ENCODE results near the gene POLR2L.
A peak's percentile ranks its signal among the peaks of the same experiment; 100 is the strongest.

Gene POLR2L

GRCh38 chr11:812390-812789 is 29.9 kb downstream of the POLR2L start:
- Histone ChIP-seq H3K4me3 (ENCODE audit: low read length) (no peak overlapping the region), H3K9ac (ENCODE audit: low read depth, low read length) (no peak overlapping the region; the same call in 1 of the 2 replicates), H3K36me3 (ENCODE audit: insufficient read depth, low read length) (peaks cover 35% of the 10 kb centered on the region), H3K27ac (ENCODE audit: low read depth, low read length) (no peak overlapping the region), H3K27me3 (ENCODE audit: insufficient read depth, low read length) (no peaks in the 10 kb centered on the region), H3K9me3 (ENCODE audit: insufficient read depth, low read depth, low read length) (no peaks in the 10 kb centered on the region), H3K4me1 (ENCODE audit: insufficient read depth, low read length) (peaks cover 6% of the 10 kb centered on the region)
- WGBS, result 97% methylated on average over 3 of the region's 3 CpGs

- Histone ChIP-seq H3K4me1 (ENCODE audit: insufficient read depth, low read length) (peaks cover 6% of the 10 kb centered on the region), H3K4me3 (ENCODE audit: low read length) (peak overlapping the region; percentile 98), H3K27me3 (ENCODE audit: insufficient read depth, low read length) (no peaks in the 10 kb centered on the region), H3K9me3 (ENCODE audit: insufficient read depth, low read depth, low read length) (no peaks in the 10 kb centered on the region), H3K36me3 (ENCODE audit: insufficient read depth, low read length) (peaks cover 35% of the 10 kb centered on the region), H3K9ac (ENCODE audit: low read depth, low read length) (peak overlapping the region; percentile 99), H3K27ac (ENCODE audit: low read depth, low read length) (peak overlapping the region; percentile 98)
- WGBS, result 91% methylated on average over 13 of the region's 14 CpGs
These were observed 30.7 kb downstream of the POLR2L start for GRCh38 chr11:811446-812245.

- Histone ChIP-seq H3K9me3 (ENCODE audit: insufficient read depth, low read depth, low read length) (no peaks in the 10 kb centered on the region), H3K36me3 (ENCODE audit: insufficient read depth, low read length) (peaks cover 34% of the 10 kb centered on the region), H3K9ac (ENCODE audit: low read depth, low read length) (peak overlapping the region; percentile 99), H3K4me1 (ENCODE audit: insufficient read depth, low read length) (peaks cover 6% of the 10 kb centered on the region), H3K27me3 (ENCODE audit: insufficient read depth, low read length) (no peaks in the 10 kb centered on the region), H3K27ac (ENCODE audit: low read depth, low read length) (peak overlapping the region; percentile 98), H3K4me3 (ENCODE audit: low read length) (peak overlapping the region; percentile 98)
- under 1% methylated on average over 55 of the region's 55 CpGs for WGBS
These were observed 32.2 kb downstream of the POLR2L start for GRCh38 chr11:810040-810567.

- Histone ChIP-seq H3K4me1 (ENCODE audit: insufficient read depth, low read length) (peaks cover 6% of the 10 kb centered on the region), H3K9ac (ENCODE audit: low read depth, low read length) (peak within 1 kb of the TSS; percentile 99), H3K36me3 (ENCODE audit: insufficient read depth, low read length) (peaks cover 32% of the 10 kb centered on the region), H3K27ac (ENCODE audit: low read depth, low read length) (peak within 1 kb of the TSS; percentile 98), H3K9me3 (ENCODE audit: insufficient read depth, low read depth, low read length) (no peaks in the 10 kb centered on the region), H3K27me3 (ENCODE audit: insufficient read depth, low read length) (no peaks in the 10 kb centered on the region), H3K4me3 (ENCODE audit: low read length) (peak within 1 kb of the TSS; percentile 98)
- WGBS, result under 1% methylated on average over 81 of the region's 81 CpGs
These were observed 32.9 kb downstream of the POLR2L start, which contains the start of gene RPLP2 for GRCh38 chr11:809287-810039. TSS of gene RPLP2 (plus strand) at chr11:809967. CDS start at chr11:810235, 268 bp downstream.

GRCh38 chr11:808427-809286 is 33.7 kb downstream of the POLR2L start:
- no peaks in the 10 kb centered on the region for H3K27me3 ChIP-seq (ENCODE audit: insufficient read depth, low read length)
- WGBS, result 36% methylated on average over 36 of the region's 36 CpGs
- H3K27ac ChIP-seq (ENCODE audit: low read depth, low read length), result peak overlapping the region; percentile 98
- peaks cover 31% of the 10 kb centered on the region for H3K36me3 ChIP-seq (ENCODE audit: insufficient read depth, low read length)
- peaks cover 6% of the 10 kb centered on the region for H3K4me1 ChIP-seq (ENCODE audit: insufficient read depth, low read length)
- H3K9ac ChIP-seq (ENCODE audit: low read depth, low read length), result peak overlapping the region; percentile 99
- H3K4me3 ChIP-seq (ENCODE audit: low read length), result peak overlapping the region; percentile 98
- no peaks in the 10 kb centered on the region for H3K9me3 ChIP-seq (ENCODE audit: insufficient read depth, low read depth, low read length)

- Histone ChIP-seq H3K27ac (ENCODE audit: low read depth, low read length) (peak overlapping the region; percentile 52; the same call in 1 of the 2 replicates), H3K9ac (ENCODE audit: low read depth, low read length) (peak overlapping the region; percentile 70), H3K4me3 (ENCODE audit: low read length) (peak overlapping the region; percentile 71), H3K9me3 (ENCODE audit: insufficient read depth, low read depth, low read length) (no peaks in the 10 kb centered on the region), H3K4me1 (ENCODE audit: insufficient read depth, low read length) (no peaks in the 10 kb centered on the region), H3K27me3 (ENCODE audit: insufficient read depth, low read length) (no peaks in the 10 kb centered on the region), H3K36me3 (ENCODE audit: insufficient read depth, low read length) (peaks cover 6% of the 10 kb centered on the region)
- WGBS, result 26% methylated on average over 18 of the region's 18 CpGs
These were observed 37.7 kb downstream of the POLR2L start for GRCh38 chr11:804599-804964.

- H3K27me3 ChIP-seq (ENCODE audit: insufficient read depth, low read length), result no peaks in the 10 kb centered on the region
- WGBS, result 70% methylated on average over 26 of the region's 26 CpGs
- no peak overlapping the region; the same call in 1 of the 2 replicates for H3K27ac ChIP-seq (ENCODE audit: low read depth, low read length)
- peaks cover 8% of the 10 kb centered on the region for H3K36me3 ChIP-seq (ENCODE audit: insufficient read depth, low read length)
- peak overlapping the region; percentile 70 for H3K9ac ChIP-seq (ENCODE audit: low read depth, low read length)
- peak overlapping the region; percentile 71 for H3K4me3 ChIP-seq (ENCODE audit: low read length)
- H3K9me3 ChIP-seq (ENCODE audit: insufficient read depth, low read depth, low read length), result no peaks in the 10 kb centered on the region
- no peaks in the 10 kb centered on the region for H3K4me1 ChIP-seq (ENCODE audit: insufficient read depth, low read length)
These were observed 38.3 kb downstream of the POLR2L start for GRCh38 chr11:803770-804598.

- Histone ChIP-seq H3K4me1 (ENCODE audit: insufficient read depth, low read length) (no peaks in the 10 kb centered on the region), H3K9me3 (ENCODE audit: insufficient read depth, low read depth, low read length) (no peaks in the 10 kb centered on the region), H3K27ac (ENCODE audit: low read depth, low read length) (no peak overlapping the region), H3K9ac (ENCODE audit: low read depth, low read length) (no peak overlapping the region; the same call in 1 of the 2 replicates), H3K36me3 (ENCODE audit: insufficient read depth, low read length) (peaks cover 8% of the 10 kb centered on the region), H3K4me3 (ENCODE audit: low read length) (no peak overlapping the region), H3K27me3 (ENCODE audit: insufficient read depth, low read length) (no peaks in the 10 kb centered on the region)
- whole genome bisulfite sequencing, result 92% methylated on average over 8 of the region's 8 CpGs
These were observed 38.9 kb downstream of the POLR2L start for GRCh38 chr11:803467-803742.

- Histone ChIP-seq H3K27ac (ENCODE audit: low read depth, low read length) (no peak overlapping the region), H3K9me3 (ENCODE audit: insufficient read depth, low read depth, low read length) (no peaks in the 10 kb centered on the region), H3K36me3 (ENCODE audit: insufficient read depth, low read length) (peaks cover 8% of the 10 kb centered on the region), H3K9ac (ENCODE audit: low read depth, low read length) (peak overlapping the region; percentile 5; the same call in 1 of the 2 replicates), H3K4me1 (ENCODE audit: insufficient read depth, low read length) (no peaks in the 10 kb centered on the region), H3K27me3 (ENCODE audit: insufficient read depth, low read length) (no peaks in the 10 kb centered on the region), H3K4me3 (ENCODE audit: low read length) (no peak overlapping the region)
- WGBS, result 94% methylated on average over 28 of the region's 28 CpGs
These were observed 39.4 kb downstream of the POLR2L start for GRCh38 chr11:802693-803466.

All from HUES64 (cell line).